ENCODE results near the gene CHCHD3.

GRCh38 chr7:133065301-133065700 lies 16.6 kb downstream of the CHCHD3 start:
- no peak for TF ChIP-seq EZH2 (IDR thresholded peaks at IDR 0.05)
- TF ChIP-seq POLR2AphosphoS5 (IDR thresholded peaks at IDR 0.05; ENCODE audit: borderline replicate concordance, low read depth, low read length) = no peak
